SK-N-DZ (cell line): ENCODE measurements around the gene ANKRD12. TPM values are rescaled to one million over a fixed set of nuclear protein-coding genes. Genes with fewer than 3 reads are reported as not detected.
"Not testable (repeated sequence)": the region's sequence is repeated elsewhere in the genome, so short reads cannot be mapped to it uniquely, and the experiment has no call there.

ENCODE experiments used
- DNase-seq: peaks from one replicate; pipeline ENCODE4 v3.0.0-alpha.2; 2015; ENCODE audit warnings: low spot score
- polyA plus RNA-seq, 2 experiments: library from polyadenylated mRNA; depleted of rRNA; stranded (reverse); fragments of >200 nt; gene quantifications; 2 replicates each; pipeline ENCODE4 v1.2.3, GENCODE V29; 2014

The ANKRD12 gene
- polyA plus RNA-seq (2014; cell fraction: cytosol; rRNA removed): 3.0 and 3.4 TPM in 2 replicates
- 7.9 and 11.4 TPM in 2 replicates for polyA plus RNA-seq (2014; cell fraction: nucleus; rRNA removed)

DNA sequence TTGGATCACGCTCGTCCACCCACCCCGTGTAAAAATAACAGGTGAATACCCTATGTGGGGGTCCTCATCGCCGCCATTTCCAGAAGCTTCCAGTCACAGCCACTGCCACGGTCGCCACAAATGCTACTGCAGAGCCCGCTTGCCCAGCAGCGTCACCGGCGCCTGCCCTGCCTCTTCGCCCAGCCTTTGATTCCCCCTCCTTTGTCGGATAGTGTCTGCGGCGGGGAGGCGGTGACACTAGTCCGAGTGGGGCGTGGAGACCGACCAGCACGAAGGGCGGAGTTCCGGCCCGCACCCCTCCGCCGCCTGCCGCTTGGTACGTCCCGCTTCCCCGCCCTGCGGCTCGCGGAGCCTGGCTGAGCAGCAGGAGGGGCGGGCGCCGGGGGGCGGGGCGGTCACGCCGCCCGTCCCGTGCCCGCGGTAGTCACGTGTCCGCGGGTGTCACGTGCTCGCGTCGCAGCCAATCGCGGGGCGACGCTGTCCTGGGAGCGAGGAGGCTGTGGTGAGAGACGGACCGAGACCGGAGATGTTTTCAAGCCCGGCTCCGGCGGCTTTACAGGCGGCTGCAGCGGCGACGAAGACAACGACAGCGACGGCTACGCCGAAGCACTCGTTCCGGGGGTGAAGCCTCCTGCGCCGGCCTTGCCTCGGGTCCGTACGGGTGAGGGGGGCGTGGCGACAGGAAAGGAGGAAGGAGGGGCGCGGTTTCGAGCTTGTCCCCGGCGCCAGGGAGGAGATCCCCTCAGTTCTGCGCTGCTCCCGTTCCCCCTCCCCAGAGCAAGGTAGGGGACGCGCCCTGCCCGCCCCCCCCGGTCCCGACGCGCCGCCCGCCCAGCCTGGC, at the start of gene ANKRD12:
Gene ANKRD12, plus strand, starts transcription at position 467 of the 841 bp plus-strand sequence. CDS start 45,652 bp downstream, outside the sequence.
- DNase-seq: peak; percentile 96

DNA sequence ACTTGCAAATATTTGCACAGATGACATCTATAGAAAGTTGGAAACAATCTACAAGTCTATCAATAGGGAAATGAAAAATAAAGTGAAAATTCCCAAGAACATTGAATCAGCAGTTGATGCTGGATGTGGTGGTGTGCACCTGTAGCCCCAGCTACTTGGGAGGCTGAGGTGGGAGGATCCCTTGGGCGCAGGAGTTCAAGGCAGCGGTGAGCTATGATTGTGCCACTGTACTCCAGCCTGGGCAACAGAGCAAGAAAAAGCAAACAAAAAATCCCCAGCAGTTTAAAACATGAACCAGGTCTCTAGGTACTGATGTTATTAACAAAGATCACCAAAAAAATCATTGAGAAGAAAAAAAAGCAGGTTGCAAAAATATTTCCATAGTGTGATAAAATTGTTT, 49.4 kb upstream of the ANKRD12 start:
- DNase-seq: no peak

DNA sequence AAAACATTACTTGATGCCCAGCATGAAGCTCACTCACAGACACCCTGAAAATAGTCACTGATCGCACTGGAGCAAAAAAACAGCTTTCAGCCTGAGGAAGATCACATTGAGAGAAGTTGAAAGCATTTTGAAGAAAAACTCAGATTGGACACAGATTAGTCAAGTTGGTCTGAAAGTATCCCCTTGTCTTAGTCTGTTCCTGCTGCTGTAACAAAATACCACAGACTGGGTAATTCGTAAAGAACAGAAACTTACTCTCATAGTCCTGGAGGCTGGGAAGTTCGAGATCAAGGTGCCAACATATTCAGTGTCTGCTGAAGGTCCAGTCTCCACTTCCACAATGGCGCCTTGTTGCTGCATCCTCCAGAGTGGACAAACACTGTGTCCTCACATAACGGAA, 48.3 kb upstream of the ANKRD12 start:
- DNase-seq: no peak

DNA sequence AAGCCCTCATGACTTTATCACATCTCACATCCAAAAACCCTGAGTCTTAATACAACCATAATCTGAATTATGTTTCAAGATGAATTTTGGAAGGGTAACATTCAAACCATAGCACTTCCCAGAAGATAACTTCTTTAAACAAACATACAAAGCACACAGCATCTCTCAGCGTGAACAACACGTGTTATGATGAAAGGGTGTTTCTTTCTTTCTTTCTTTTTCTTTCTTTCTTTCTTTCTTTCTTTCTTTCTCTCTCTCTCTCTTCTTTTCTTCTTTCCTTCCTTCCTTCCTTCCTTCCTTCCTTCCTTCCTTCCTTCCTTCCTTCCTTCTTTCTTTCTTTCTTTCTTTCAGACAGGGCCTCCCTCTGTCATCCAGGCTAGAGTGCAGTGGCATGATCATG, 47.9 kb upstream of the ANKRD12 start:
- DNase-seq: not testable (repeated sequence)

GRCh38 chr18:9090578-9090977, 46.0 kb upstream of the ANKRD12 start:
- no peak for DNase-seq

- DNase-seq: no peak
Measured at GRCh38 chr18:9091066-9091476, 45.5 kb upstream of the ANKRD12 start.

DNA sequence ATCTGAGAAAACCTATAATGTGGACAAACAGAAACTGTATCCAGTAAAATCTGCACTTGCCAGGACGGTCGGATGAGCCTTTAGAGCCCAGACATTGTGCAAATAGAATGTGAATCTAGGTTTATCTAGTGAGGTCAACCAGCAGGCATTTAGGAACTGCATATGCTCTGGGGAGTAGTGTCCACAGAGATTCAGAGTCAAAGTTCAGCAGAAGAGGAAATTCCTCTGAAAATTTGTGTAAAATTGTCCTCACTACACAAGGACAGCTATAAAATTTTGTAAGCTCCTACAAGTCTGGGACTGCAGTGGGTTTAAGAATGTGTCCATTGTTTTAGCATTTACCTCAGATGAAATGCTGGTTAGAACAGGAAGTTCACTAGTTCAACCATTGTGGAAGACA, 43.9 kb upstream of the ANKRD12 start:
- DNase-seq: no peak

DNA sequence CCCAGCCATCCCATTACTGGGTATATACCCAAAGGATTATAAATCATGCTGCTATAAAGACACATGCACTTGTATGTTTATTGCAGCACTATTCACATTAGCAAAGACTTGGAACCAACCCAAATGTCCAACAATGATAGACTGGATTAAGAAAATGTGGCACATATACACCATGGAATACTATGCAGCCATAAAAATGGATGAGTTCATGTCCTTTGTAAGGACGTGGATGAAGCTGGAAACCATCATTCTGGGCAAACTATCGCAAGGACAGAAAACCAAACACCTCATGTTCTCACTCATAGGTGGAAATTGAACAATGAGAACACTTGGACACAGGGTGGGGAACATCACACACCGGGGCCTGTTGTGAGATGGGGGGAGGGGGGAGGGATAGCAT, 43.5 kb upstream of the ANKRD12 start:
- not testable (repeated sequence) for DNase-seq

GRCh38 chr18:9094307-9095226, 42.0 kb upstream of the ANKRD12 start:
- DNase-seq: no peak

- no peak for DNase-seq
Measured at GRCh38 chr18:9095297-9096006, 41.1 kb upstream of the ANKRD12 start.

DNA sequence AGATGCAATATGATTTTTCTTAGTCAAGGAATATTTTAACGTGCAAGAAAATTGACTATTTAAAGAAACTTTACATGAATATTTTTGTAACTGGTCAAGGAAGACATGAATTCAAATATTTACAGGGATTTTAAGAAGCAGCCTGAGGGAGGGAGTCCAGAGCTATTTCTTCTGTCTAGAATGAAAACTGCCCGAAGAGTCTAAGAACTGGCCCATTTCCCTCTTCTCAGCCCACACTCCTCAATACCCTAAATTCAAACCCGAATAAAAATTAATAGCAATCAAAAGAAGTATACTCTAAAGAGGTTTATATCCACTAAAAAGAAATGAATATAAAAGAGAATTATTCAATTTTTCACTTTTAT, 40.6 kb upstream of the ANKRD12 start:
- DNase-seq: no peak

GRCh38 chr18:9096685-9097084, 39.9 kb upstream of the ANKRD12 start:
- no peak for DNase-seq

GRCh38 chr18:9097349-9097748, 39.2 kb upstream of the ANKRD12 start:
- DNase-seq: no peak

DNA sequence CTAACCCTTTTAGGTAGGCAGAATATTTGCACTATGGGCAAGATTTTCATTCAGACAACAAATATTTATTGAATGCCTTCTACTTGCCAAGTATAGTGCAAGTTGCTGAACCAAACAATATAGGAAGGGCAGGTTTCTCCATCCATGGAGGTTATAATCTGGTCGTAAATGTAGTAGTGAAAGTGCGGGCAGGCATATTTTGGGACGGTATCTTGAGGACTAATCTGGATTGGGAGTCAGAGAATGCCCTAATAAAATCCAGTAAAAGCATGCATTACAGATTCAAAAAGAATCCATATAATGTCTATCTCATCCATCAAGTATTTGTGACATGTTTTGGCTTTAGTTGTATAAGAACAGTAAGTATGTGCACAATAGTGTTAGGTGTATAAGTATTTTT, 35.8 kb upstream of the ANKRD12 start:
- DNase-seq: no peak

DNA sequence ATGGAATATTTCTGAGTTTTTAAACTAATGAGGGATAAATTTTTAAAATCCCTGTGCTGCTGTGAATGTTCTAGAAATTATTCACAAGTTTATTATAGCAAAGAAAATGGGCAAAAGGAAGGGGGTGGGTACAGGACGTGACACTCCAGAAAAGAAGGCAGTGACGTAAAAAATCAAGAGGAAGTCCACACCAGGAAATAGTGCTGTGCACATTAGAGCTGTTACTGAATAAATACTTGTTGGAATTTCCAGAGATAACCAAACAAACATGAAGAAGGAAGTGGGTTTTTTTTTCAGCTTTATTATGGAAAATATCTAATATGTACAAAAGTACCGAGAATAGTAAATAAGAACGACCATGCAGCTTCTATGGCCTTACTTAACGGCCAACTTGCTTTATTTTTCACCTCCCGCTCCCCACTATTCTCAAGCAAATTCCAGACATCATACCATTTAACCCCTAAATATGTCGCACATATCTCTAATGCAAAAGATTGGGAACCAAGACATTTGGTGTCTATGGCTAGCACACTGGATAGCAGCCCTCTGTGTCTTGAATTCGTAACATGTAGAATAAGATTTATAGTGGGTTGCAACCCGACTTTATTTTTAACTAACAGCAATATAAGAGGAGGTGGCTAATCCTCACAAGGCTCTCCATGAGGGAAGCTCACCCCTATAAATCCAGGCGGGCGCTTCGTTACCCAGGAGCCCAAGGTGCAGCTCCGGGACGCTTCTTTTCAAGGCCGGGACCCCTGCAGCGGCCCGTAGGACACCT, 34.7 kb upstream of the ANKRD12 start:
- DNase-seq: no peak

- DNase-seq: peak; percentile 91
Measured at GRCh38 chr18:9102508-9103375, 33.8 kb upstream of the ANKRD12 start, which contains the start of gene NDUFV2. NDUFV2 (plus strand) TSS chr18:9102699; CDS start chr18:9102744, 45 bp downstream.

DNA sequence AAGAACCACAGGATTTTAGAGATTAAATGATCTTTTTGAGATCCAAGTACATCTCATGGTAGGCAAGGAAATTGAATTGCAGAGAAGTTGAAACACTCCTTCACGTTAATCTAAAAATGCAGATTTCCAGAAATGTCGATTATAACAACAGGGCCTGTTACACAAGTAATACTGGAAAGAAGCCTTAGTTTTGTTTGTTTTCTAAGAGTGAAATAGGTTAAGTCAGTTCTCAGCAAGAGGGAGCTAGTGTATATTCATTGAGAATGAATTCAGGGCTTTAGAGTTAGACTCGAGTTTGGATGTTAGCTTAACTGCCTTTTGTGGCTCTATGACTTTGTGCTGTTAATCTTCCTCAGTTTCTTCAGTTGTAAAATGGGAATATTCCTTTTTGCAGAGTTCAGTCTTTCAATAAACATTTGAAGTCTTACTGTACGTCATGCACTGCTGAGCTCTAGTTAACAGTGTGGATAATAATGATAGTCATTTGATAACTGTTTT, 33.2 kb upstream of the ANKRD12 start:
- no peak for DNase-seq

DNA sequence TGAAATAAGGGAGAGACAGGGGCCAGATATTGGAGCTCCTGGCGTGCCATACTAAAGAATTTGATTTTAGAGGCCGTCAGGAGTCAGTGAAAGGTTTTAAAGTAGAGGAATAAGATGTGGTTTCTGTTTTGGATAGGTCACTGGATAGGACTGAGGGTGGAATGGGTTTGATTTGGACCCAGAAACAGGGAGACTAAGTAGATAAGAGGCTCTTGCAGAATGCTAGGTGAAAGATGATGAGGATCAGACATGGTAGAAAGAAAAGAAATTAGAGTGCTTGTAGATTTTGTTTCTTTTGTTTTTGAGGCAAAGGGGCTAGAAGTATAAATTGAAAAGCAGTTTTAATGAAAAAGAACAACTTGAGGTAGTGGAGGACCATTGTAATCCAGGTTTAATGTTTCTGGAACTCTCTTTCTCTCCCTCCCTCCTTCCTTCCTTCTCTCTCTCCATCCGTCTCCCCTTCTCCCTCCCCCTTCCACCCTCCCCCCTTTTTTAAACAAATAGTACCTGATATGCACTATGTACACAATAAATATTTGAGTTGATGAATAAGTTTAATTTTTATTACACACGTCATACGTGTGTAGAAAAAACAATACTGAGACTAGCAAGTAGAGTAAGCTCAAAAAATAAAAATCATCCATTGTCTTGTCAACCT, 32.2 kb upstream of the ANKRD12 start:
- DNase-seq: no peak

GRCh38 chr18:9105420-9105819, 31.2 kb upstream of the ANKRD12 start:
- no peak for DNase-seq
